Keratinocyte (primary cell): ENCODE measurements around the gene ZNF195. TPM values are rescaled to one million over a fixed set of nuclear protein-coding genes. Genes with fewer than 3 reads are reported as not detected.

Experiments used
- DNase-seq: peaks from one replicate; pipeline ENCODE4 v3.0.0-alpha.2; 2011; ENCODE audit warnings: low read depth, missing footprints, low spot score
- FAIRE-seq: peaks from 2 replicates; lab custom pipeline; 2011; peaks lifted over from hg19 to GRCh38; lab: Jason Lieb, UNC
- H2AFZ ChIP-seq: 2 replicates; pipeline ENCODE4 v1.6.0; 2012; ENCODE audit warnings: low read length, control low read depth, inconsistent platforms; ENCODE audit not compliant: control insufficient read depth
- H3K27ac ChIP-seq: 2 replicates; pipeline ENCODE4 v1.5.1; 2011; ENCODE audit warnings: low read length; ENCODE audit not compliant: control insufficient read depth, insufficient read depth
- H3K27me3 ChIP-seq: 3 replicates; pipeline ENCODE4 v1.6.0; 2011; ENCODE audit warnings: low read length; ENCODE audit not compliant: control insufficient read depth, insufficient read depth; ENCODE audit errors: extremely low read depth
- H3K36me3 ChIP-seq, 2 experiments: 2 replicates in 1 of 2; 3 replicates in 1 of 2; pipeline ENCODE4 v1.5.1; 2011; ENCODE audit warnings: low read length in 2 of 2, mild to moderate bottlenecking in 1 of 2; ENCODE audit not compliant: control insufficient read depth in 2 of 2, insufficient read depth in 2 of 2; ENCODE audit errors: extremely low read depth in 1 of 2
- H3K4me1 ChIP-seq: 3 replicates; pipeline ENCODE4 v1.5.1; 2011; ENCODE audit warnings: low read length; ENCODE audit not compliant: control insufficient read depth, insufficient read depth; ENCODE audit errors: extremely low read depth
- H3K4me2 ChIP-seq: 3 replicates; pipeline ENCODE4 v1.6.0; 2011; ENCODE audit warnings: low read depth, low read length; ENCODE audit not compliant: control insufficient read depth, insufficient read depth; ENCODE audit errors: extremely low read depth
- H3K4me3 ChIP-seq, 3 experiments: fragments of 200-600 bp in 1 of 3; sonication (generic) in 1 of 3; 2 replicates in 2 of 3; 3 replicates in 1 of 3; pipeline ENCODE4 v1.5.1; 2011 to 2016; ENCODE audit warnings: low read length in 3 of 3, mild to moderate bottlenecking in 3 of 3, control low read depth in 2 of 3, inconsistent platforms in 1 of 3, low read depth in 1 of 3, mixed read lengths in 1 of 3, mixed run types in 1 of 3, moderate library complexity in 1 of 3; ENCODE audit not compliant: control insufficient read depth in 2 of 3, insufficient read depth in 2 of 3; ENCODE audit errors: extremely low read depth in 1 of 3
- H3K79me2 ChIP-seq: 2 replicates; pipeline ENCODE4 v1.6.0; 2012; ENCODE audit warnings: low read length; ENCODE audit not compliant: control insufficient read depth, insufficient read depth
- H3K9ac ChIP-seq: 3 replicates; pipeline ENCODE4 v1.6.0; 2011; ENCODE audit warnings: low read length; ENCODE audit not compliant: control insufficient read depth, insufficient read depth; ENCODE audit errors: extremely low read depth
- H3K9me1 ChIP-seq: 3 replicates; pipeline ENCODE4 v1.6.0; 2011; ENCODE audit warnings: low read length; ENCODE audit not compliant: control insufficient read depth, insufficient read depth; ENCODE audit errors: extremely low read depth
- H3K9me3 ChIP-seq: 2 replicates; pipeline ENCODE4 v1.5.1; 2012; ENCODE audit warnings: low read depth, low read length; ENCODE audit not compliant: control insufficient read depth
- H4K20me1 ChIP-seq: 3 replicates; pipeline ENCODE4 v1.6.0; 2011; ENCODE audit warnings: low read length; ENCODE audit not compliant: control insufficient read depth, insufficient read depth; ENCODE audit errors: extremely low read depth
- CTCF ChIP-seq, 3 experiments: IDR thresholded peaks in 1 of 3; conservative IDR thresholded peaks in 1 of 3; optimal IDR thresholded peaks in 1 of 3; 2 replicates in 2 of 3; 3 replicates in 1 of 3; pipeline versions ENCODE3 to v1.5.1; 2011; ENCODE audit warnings: low read length in 3 of 3, mild to moderate bottlenecking in 3 of 3, moderate library complexity in 2 of 3, control low read depth in 1 of 3, inconsistent platforms in 1 of 3; ENCODE audit not compliant: insufficient read depth in 2 of 3; ENCODE audit errors: extremely low read depth in 1 of 3
- EZH2 ChIP-seq: IDR thresholded peaks from one replicate; pipeline ENCODE4 v1.6.1; 2012; ENCODE audit warnings: inconsistent platforms, mild to moderate bottlenecking, low read length, moderate library complexity
- dilution Hi-C: fragments of 300-500 bp; cut with MboI; formaldehyde crosslinking; loops from one replicate; pipeline ENCODE4 v1.7.0; 2020; ENCODE audit warnings: low sequenced_read_pairs; ENCODE audit not compliant: extremely low pct_ligation_motif_present
- polyA plus RNA-seq, 5 experiments: library from polyadenylated mRNA; depleted of rRNA in 3 of 5; stranded (reverse) in 3 of 5; stranded (forward) in 1 of 5; unstranded in 1 of 5; fragments of >200 nt; gene quantifications; 1 replicate in 1 of 5; 2 replicates in 3 of 5; 3 replicates in 1 of 5; pipeline versions ENCODE4 v1.2.1 to v1.2.3, GENCODE V29; 2011 to 2012; ENCODE audit warnings: missing spikeins in 2 of 5, low read depth in 1 of 5, low replicate concordance in 1 of 5

Gene ZNF195
- polyA plus RNA-seq, 1 donor (not counting 4 experiments of a cell fraction or from before 2014, with no cell fraction given) = 27.4 TPM

DNA sequence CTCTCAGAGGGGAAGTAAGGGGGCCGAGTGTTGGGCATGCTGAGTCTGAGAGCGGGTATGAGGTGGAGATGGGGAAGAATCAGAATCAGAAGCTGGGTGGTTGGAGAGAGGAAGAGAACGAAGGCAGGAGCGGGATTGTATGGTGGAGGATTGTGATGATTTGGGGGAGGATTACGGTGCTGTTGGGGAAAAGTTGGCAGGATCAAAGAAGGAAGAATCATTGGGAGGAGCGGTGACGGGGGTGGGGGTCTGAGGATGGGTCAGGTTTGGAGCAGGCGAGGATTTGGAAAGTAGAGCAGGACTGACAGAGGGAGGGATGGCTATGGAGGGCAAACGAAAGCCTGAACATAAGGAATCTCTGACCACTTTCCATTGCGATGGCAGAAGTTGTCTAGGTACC is 22.1 kb downstream of the ZNF195 start:
- Histone ChIP-seq H3K4me1 (no peaks in the 10 kb centered on the region), H2AFZ (no peak overlapping the region), H3K27me3 (no peaks in the 10 kb centered on the region), H3K9me1 (no peaks in the 10 kb centered on the region), H3K4me3 (no peak overlapping the region), H4K20me1 (no peaks in the 10 kb centered on the region), H3K36me3 (peaks cover 18 to 22% of the 10 kb centered on the region in 2 experiments), H3K4me2 (no peak overlapping the region), H3K79me2 (peaks cover 1% of the 10 kb centered on the region), H3K9me3 (peaks cover 52% of the 10 kb centered on the region), H3K27ac (no peak overlapping the region), H3K9ac (no peak overlapping the region)
- dilution Hi-C loops = no loop called here
- DNase-seq = no peak
- FAIRE-seq = no peak
- TF ChIP-seq CTCF (optimal IDR thresholded peaks at IDR 0.05 in 1 of 3, IDR thresholded peaks at IDR 0.05 in 1 of 3, conservative IDR thresholded peaks at IDR 0.05 in 1 of 3; ENCODE audit: extremely low read depth in 1 of 3, insufficient read depth in 2 of 3, low read length in 3 of 3) (no peak), EZH2 (no peak)

DNA sequence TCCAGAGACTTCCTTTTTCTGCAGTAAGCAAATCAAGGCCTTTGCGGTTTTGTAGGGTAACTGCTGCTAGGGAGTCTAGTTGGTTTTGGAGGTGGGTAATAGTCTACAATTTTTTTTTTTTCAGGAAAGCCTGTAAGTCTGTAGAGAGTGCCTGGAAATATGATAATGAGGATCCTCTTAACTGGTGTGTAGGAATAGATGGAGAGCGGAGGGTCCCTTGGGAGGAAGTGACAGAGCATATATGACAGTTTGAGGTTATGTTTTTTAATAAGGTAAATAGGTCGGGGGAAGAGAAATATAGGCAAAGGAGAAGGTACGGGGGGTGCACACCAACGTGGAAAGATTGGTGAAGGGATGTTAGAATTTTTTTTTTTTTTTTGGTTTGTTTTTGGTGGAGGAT is 25.9 kb downstream of the ZNF195 start:
- Histone ChIP-seq H3K36me3 (peaks cover 0 to 1% of the 10 kb centered on the region in 2 experiments), H2AFZ (no peak overlapping the region), H3K27me3 (no peaks in the 10 kb centered on the region), H3K27ac (no peak overlapping the region), H3K9me3 (peaks cover 21% of the 10 kb centered on the region), H3K4me2 (no peak overlapping the region), H4K20me1 (no peaks in the 10 kb centered on the region), H3K9me1 (no peaks in the 10 kb centered on the region), H3K4me1 (no peaks in the 10 kb centered on the region), H3K4me3 (no peak overlapping the region), H3K79me2 (no peaks in the 10 kb centered on the region), H3K9ac (no peak overlapping the region)
- dilution Hi-C loops = no loop called here
- no peak for FAIRE-seq
- no peak for TF ChIP-seq CTCF (optimal IDR thresholded peaks at IDR 0.05 in 1 of 3, IDR thresholded peaks at IDR 0.05 in 1 of 3, conservative IDR thresholded peaks at IDR 0.05 in 1 of 3; ENCODE audit: extremely low read depth in 1 of 3, insufficient read depth in 2 of 3, low read length in 3 of 3)
- TF ChIP-seq EZH2 = no peak
- no peak for DNase-seq
